Measurements from ENCODE around the gene SLC9A6.
"Not testable (repeated sequence)": the region's sequence is repeated elsewhere in the genome, so short reads cannot be mapped to it uniquely, and the experiment has no call there.

The SLC9A6 gene

DNA sequence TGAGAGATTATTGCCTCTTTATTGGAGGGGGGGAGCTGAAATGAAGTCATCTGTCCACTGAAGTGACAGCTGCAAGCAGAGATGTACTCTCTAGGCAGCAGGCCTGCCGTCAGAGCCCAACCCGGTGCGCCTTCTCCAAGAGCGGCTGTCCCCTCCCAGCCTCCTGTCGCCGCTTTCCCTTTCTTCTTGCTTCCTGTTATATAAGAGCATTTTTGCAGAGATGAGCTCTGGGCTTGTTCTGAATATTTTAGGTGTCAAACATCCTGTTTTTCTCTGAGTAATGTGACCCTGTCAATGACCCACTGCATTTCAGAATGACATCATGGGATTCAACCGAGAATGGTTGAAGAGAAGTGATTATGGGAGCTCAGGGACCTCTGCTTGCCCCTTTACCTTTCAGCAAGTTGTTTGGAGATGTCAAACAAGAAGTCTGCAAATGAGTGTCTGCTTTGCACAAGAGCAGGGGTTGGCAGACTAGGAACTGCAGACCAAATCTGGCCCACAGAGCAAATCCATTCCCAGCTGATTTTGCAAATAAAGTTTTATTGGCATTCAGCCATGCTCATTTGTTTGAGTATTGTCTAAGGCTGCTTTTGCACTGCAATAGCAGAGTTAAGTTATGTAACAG, 79.9 kb downstream of the SLC9A6 start:
- no peak for DNase-seq

DNA sequence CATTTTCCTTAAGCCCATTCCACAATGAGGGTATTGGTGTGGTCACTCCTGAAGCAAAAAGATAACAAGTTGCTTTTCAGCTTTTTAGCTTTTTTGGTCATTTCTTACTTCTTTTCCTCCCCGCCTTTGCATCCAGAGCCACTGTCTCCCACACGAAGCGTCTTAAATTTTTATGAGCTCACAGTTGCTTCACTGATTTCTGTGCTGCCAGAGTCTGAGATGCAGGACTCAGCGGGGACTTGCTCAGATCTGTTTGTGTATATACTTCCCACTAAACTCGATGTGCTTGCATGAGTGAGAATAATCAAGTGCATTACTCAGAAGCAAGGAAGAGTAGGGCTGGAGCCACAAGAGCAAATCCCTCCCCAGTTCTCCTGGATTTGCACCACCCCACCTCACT, 81.9 kb downstream of the SLC9A6 start:
- no peak for DNase-seq

DNA sequence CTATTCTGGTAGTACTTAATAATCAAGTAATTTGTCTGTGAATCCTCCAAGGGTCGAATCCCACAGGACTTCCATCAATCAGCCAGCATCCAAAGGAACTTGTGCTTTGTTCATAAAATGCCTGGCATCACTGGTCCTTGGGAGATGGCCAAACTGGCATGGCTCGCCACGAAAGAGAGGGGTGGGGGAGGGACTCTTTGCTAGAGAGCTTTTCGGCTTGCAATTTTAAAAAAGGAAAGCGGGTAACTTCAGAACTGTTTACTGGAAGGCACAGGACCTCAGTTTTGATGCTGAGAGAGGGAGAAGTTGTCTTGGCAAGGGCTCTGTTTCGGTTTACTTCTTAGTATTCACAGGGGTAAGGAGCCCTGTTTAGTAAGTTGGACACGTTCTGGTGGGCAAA, 82.7 kb downstream of the SLC9A6 start:
- no peak for DNase-seq

DNA sequence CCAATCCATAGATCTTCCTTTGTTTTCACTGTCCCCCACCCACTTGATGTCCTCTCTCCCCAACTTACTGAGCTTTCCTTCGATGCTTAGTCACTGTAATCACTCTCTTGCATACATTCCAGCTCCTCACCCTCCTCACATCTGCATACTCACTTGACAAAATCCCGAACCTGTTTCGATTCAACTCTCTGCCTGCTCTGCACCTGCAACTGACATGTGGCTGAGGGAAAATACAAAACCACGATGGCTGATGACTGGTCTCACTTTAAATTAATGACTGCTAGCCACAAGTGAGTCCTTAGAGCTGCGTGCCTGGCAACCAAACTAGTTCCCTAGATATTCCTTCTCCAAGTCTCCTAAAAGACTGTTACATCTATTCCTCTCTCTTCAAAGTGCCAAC, 91.7 kb downstream of the SLC9A6 start:
- DNase-seq = no peak

DNA sequence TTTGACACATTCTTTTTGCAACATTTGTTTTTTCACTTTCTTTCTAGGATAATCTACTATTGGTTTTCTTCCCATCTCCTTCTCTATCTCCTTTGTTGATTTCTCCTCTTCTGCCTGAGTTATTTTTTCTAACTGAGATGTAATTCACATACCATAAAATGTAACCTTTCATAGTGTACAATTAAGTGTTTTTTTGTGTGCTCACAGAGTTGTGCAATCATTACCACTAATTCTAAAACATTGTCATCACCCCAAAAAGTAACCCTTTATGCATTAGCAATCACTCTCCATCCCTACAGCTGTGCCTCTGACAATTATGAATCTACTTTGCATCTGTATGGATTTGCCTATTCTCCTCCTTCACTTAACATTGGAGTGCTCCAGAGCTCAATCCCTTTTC, 95.5 kb downstream of the SLC9A6 start:
- no peak for DNase-seq

DNA sequence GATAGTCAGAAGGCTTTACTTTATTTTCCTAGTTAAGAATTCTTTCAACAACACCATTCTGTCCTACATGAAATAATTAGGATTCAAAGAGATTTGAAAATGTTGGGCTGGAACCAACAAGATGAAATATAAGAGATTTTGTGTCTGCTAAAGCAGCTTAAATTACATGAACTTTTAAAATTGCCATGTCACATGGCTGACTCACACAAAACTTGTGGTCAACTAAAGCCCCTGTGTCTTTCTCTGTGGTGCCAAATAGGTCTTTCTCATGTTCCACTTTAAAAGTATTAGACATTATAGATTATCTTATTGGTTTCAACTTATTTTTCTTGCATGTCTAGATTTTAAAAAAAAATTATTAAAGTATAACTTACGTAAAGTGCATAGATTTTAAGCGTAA, 101.3 kb downstream of the SLC9A6 start:
- no peak for DNase-seq

DNA sequence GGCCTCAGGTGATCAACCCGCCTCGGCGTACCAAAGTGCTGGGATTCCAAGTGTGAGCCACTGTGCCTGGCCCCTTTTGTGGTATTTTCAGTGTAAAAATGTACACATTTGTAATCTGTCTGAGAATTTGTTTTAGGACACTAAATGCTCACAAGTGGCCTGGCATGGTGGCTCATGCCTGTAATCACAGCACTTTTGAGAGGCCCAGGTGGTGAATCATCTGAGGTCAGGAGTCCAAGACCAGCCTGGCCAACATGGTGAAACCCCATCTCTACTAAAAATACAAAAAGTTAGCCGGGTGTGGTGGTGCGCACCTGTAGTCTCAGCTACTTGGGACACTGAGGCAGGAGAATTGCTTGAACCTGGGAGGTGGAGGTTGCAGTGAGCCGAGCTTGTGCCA, 106.7 kb downstream of the SLC9A6 start:
- not testable (repeated sequence) for DNase-seq

DNA sequence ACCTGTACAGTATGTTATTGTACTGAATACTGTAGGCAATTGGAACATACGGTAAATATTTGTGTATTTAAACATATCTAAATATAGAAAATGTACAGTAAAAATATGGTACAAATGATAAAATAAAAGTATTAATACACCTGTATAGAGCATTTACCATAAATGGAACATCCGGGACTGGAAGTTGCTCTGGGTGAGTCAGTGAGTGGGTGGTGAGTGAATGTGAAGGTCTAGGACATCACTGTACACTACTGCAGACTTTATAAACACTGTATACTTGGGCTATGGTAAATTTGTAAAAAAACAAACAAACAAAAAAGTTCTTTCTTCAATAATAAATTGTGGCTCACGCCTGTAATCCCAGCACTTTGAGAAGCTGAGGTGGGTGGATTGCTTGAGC, 109.7 kb downstream of the SLC9A6 start:
- DNase-seq = no peak

Measured in DMS79 treated with DMSO at 0.1 percent for 48 hours (cell line).